Cerebellar cortex (tissue), 1 donor: ENCODE results near the gene TMPRSS4.

Source experiments
- DNase-seq: peaks from one replicate; pipeline ENCODE4 v3.0.0-alpha.2; 2015; ENCODE audit warnings: low spot score

The TMPRSS4 gene, protein sequence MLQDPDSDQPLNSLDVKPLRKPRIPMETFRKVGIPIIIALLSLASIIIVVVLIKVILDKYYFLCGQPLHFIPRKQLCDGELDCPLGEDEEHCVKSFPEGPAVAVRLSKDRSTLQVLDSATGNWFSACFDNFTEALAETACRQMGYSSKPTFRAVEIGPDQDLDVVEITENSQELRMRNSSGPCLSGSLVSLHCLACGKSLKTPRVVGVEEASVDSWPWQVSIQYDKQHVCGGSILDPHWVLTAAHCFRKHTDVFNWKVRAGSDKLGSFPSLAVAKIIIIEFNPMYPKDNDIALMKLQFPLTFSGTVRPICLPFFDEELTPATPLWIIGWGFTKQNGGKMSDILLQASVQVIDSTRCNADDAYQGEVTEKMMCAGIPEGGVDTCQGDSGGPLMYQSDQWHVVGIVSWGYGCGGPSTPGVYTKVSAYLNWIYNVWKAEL

DNA sequence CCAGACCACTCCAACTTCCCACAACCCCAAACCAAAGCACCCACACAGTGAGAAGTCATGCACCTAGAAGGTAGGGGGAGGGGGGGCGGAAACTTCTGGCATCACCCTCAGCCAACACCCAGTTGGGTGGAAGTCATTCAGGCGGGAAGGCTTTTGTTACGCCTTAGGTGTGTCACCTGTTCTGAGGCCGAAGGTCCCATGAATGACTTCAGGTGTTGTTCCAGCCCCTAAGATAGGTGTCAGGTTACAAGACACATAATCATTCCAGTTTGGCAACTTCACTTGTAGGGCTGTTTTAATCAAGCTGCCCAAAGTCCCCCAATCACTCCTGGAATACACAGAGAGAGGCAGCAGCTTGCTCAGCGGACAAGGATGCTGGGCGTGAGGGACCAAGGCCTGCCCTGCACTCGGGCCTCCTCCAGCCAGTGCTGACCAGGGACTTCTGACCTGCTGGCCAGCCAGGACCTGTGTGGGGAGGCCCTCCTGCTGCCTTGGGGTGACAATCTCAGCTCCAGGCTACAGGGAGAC is at the start of gene TMPRSS4:
Gene TMPRSS4 (plus strand): TSS at position 325 of the 528 bp plus-strand sequence. CDS start 225 bp downstream, outside the sequence.
- no peak for DNase-seq

GRCh38 chr11:118027694-118028093 is 49.2 kb upstream of the TMPRSS4 start:
- DNase-seq = no peak

- DNase-seq = no peak
Measured at GRCh38 chr11:118028626-118029025, 48.3 kb upstream of the TMPRSS4 start.

GRCh38 chr11:118033443-118033842 is 43.4 kb upstream of the TMPRSS4 start:
- DNase-seq = no peak

GRCh38 chr11:118042141-118042540 is 34.7 kb upstream of the TMPRSS4 start:
- no peak for DNase-seq

DNA sequence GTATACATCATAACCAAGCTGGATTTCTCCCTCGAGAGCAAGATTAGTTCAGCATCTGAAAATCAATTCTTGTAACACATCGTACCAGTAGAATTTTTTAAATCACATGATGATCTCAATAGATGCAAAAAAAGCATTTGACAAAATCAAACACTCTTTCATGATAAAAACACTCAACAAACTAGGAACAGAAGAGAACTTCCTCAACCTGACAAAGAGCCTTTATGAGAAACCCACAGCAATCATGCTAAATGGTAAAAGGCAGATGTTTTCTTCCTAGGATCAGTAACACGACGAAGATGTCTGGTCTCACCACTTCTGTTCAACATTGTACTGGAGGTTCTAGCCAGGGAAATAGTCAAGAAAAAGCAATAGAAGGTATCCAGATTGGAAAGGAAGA is 34.1 kb upstream of the TMPRSS4 start:
- DNase-seq = no peak

DNA sequence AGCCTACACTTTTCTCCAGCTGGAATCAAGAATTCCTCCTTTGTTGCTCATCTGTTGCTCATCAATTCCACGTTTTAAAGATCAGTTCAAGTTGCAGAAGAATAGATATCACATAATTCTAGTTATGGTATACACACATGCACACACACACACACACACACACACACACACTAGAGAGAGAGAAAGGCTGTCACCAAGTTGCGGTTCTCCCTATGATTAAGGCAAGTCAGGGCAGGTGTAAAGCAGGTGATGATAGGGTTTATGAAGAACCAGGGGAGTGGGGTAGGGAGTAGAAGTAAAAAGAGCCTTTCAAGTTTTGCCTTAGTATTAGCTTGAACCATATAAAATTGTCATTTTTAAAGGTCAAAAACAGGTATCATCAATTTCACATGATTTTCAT is 31.7 kb upstream of the TMPRSS4 start:
- no peak for DNase-seq

- DNase-seq = no peak
Measured at GRCh38 chr11:118046051-118046963, 30.6 kb upstream of the TMPRSS4 start.

DNA sequence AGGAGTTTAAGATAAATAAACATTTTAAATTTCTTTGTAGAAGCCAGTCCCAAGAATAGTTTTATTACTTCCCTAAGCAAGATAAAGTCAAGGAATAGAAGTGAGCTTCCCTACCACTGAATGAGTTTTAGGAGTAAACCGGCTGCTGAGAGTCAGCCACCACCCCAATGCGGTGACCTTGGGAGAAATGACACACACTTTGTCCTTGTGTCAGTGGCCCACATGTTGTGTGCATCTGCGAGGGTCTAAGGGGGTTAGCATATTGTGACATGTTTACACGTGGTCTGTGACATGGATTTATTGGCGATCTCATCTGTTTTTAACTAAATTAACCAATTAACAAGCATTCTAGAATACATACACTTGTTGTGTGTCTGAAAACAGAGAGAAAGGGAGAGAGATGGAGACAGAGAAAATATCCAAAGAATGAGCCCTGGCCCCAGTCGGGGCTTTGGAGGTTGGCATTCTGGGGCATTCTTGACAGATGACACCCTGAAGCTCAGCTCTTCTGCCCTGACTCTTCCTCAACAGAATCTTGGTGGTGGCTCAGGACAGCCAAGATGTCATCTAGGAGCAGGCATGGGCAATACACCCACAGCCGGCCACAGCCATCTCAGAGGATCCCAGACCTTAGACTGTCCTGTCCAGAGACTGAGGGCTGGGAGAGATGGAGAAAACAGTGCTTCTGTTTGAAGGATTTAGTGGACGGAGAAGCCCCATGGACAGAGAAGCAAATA is 29.7 kb upstream of the TMPRSS4 start:
- no peak for DNase-seq

GRCh38 chr11:118047749-118048148 is 29.1 kb upstream of the TMPRSS4 start:
- DNase-seq = no peak

GRCh38 chr11:118048472-118049370 is 28.2 kb upstream of the TMPRSS4 start:
- DNase-seq = no peak

- no peak for DNase-seq
Measured at GRCh38 chr11:118049771-118050170, 27.1 kb upstream of the TMPRSS4 start.

GRCh38 chr11:118050208-118050891 is 26.5 kb upstream of the TMPRSS4 start:
- DNase-seq = no peak

GRCh38 chr11:118051136-118051610 is 25.7 kb upstream of the TMPRSS4 start:
- DNase-seq = no peak

DNA sequence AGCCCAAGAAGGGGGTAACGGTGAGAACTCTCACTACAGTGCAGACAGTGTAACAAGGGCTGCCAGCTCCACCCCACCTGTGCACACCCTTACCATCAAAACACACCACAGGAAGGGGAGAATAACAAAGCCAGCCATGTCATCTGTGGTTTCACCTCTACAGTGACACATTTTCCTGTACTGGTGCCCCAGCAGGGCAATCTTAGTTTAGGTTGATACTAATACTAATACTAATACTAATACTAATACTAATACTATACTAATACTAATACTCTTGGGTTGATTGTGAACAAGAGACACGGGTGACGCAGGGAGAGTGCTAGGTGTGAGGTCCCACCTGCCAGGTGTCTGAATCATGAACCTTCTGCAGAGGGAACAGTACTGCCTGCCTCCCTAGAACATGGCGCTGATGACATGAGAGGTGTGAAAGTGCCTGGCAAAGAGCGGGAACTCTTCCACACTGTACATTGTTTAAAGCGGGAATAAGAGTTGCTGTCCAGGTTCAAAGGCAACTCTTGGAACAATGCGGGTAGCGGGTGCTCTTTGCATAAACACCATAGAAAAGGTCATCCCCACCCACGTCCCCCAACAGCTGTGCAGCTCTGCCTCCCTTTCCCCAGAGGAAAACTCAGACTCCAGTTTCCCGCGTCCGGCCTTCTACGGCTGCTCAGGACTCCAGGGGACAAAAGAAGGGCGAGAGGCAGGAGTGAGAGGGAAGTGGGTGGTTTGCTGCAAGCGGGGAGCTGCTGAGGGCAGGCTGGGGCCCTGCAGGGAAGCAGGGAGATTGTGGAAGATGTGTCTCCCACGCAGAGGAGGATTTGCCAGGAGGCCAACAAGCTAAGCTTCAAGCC is 25.0 kb upstream of the TMPRSS4 start:
- DNase-seq = no peak

GRCh38 chr11:118052581-118053206 is 24.2 kb upstream of the TMPRSS4 start:
- DNase-seq = no peak

DNA sequence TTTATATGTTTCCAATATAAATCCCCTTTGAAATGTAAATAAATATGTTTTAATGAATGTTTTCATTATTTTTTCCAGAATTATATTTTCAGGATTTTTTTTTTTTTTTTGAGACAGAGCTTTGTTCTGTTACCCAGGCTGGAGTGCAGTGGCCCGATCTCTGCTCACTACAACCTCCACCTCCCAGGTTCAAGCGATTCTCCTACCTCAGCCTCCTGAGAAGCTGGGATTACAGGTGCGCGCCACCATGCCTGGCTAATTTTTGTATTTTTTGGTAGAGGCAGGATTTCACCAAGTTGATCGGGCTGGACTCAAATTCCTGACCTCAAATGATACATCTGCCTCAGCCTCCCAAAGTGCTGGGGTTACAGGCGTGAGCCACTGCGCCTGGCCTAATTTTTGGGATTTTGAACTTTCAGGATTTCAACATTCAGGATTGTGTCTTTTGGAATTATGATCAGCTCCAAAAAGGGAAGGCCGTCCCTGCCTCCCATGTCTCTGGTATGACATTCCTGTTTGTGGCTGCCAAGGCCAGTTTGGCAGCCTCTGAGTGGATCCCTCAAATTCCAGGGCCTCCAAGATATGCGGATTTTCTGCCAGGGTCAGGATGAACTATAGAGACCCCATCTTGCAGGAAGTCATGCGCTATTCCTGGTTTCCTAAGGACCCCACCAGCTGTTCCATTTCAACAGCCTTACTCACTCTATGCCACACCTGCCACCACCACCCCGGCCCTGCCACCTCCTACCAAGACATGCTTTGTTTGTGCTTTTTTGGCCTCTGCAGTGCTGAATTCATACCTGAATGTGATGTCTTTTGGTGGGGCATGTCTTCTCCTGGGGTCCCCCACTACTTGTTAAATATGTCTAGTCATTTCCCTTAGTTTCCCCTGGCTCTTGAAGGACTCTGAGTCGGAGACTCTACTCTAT is 21.9 kb upstream of the TMPRSS4 start:
- DNase-seq = no peak

DNA sequence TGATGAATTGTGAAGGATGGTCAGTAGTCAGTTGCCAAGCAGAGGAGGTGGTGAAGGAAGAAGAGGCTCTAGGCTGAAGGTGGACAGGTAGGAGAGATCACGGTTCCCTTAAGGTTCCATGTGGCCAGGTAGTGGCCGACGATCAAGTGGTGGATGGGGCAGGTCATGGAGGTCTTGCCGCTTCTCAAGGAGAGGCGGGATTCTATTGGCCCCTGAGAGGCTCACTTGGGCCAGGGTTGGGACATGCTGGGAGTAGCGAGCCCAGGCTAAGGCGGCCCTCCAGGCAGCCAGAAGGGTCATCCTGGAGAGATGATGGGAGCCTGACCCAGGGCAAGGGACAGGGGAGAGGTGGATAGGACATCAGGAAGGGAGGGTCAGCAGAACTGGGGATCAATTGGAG is 20.9 kb upstream of the TMPRSS4 start:
- DNase-seq = no peak
